ENCODE results near the gene HES5. TPM values are rescaled to one million over a fixed set of nuclear protein-coding genes. Genes with fewer than 3 reads are reported as not detected.
"Not testable (repeated sequence)": the region's sequence is repeated elsewhere in the genome, so short reads cannot be mapped to it uniquely, and the experiment has no call there.

Gene HES5
- total RNA-seq (under 1 TPM in 3 of 6 donors, not detected in 3; 0.12 to 0.25 (median 0.19) TPM), polyA plus RNA-seq (under 1 TPM in 1 of 2 donors, not detected in 1; 0.07 TPM)

- Histone ChIP-seq H3K4me3 (peak within 1 kb of the TSS in 2 of 4 donors; percentile 20 to 36), H3K27ac (no peak within 1 kb of the TSS), H3K4me1 (peaks cover 12 to 28% (median 16%) of the 10 kb centered on the region in 3 donors), H3K27me3 (peaks cover 0 to 3% (median 0%) of the 10 kb centered on the region in 4 donors), H3K36me3 (no peaks in the 10 kb centered on the region), H3K9me3 (no peaks in the 10 kb centered on the region)
- TF ChIP-seq CTCF (IDR thresholded peaks at IDR 0.05) = no peak
- WGBS, 2 donors = 3 to 4% methylated on average over 72 to 91 of the region's 91 CpGs
- DNase-seq (no peak), FAIRE-seq (no peak), ATAC-seq (no peak)
- intact Hi-C loops (cut with DNase I) = no loop called here
These were observed at the start of gene HES5 for GRCh38 chr1:2529784-2530512. Gene HES5, minus strand, starts transcription at chr1:2530263. Its CDS starts 99 bp downstream, at chr1:2530164.

- Histone ChIP-seq H3K9me3 (no peaks in the 10 kb centered on the region), H3K4me1 (peaks cover 0 to 16% (median 0%) of the 10 kb centered on the region in 3 donors), H3K36me3 (no peaks in the 10 kb centered on the region), H3K27ac (peak overlapping the region; percentile 39 to 85 (median 60)), H3K4me3 (no peak overlapping the region), H3K27me3 (no peaks in the 10 kb centered on the region)
- intact Hi-C loops (cut with DNase I) = no loop called here
- no peak for FAIRE-seq
- ATAC-seq = no peak
- WGBS, 2 donors = 58 to 60% methylated on average over 4 of the region's 4 CpGs
- TF ChIP-seq CTCF (IDR thresholded peaks at IDR 0.05) = no peak
- no peak for DNase-seq
These were observed 48.7 kb upstream of the HES5 start for GRCh38 chr1:2578758-2579118.

GRCh38 chr1:2577565-2578075 lies 47.6 kb upstream of the HES5 start:
- Histone ChIP-seq H3K4me1 (peaks cover 0 to 16% (median 0%) of the 10 kb centered on the region in 3 donors), H3K27ac (peak overlapping the region; percentile 39 to 85 (median 60))
- H3K36me3 ChIP-seq; H3K9me3 ChIP-seq; H3K27me3 ChIP-seq; ATAC-seq; FAIRE-seq; intact Hi-C loops (cut with DNase I); H3K4me3 ChIP-seq: not testable (repeated sequence)
- 81 to 85% methylated on average over 18 to 20 of the region's 23 CpGs for WGBS, 2 donors
- DNase-seq = peak in 1 of 6 donors; percentile 55

- ATAC-seq = peak; percentile 54 to 76 (median 68)
- H3K4me1 ChIP-seq = peaks cover 0 to 16% (median 0%) of the 10 kb centered on the region in 3 donors
- intact Hi-C loops (cut with DNase I) = no loop called here
- no peaks in the 10 kb centered on the region for H3K36me3 ChIP-seq
- peak; percentile 24 to 72 (median 46) for DNase-seq
- 45 to 52% methylated on average over 23 of the region's 23 CpGs for WGBS, 2 donors
- no peak overlapping the region for H3K4me3 ChIP-seq
- no peaks in the 10 kb centered on the region for H3K9me3 ChIP-seq
- peak overlapping the region in 2 of 4 donors; percentile 11 to 61 for H3K27ac ChIP-seq
- H3K27me3 ChIP-seq = no peaks in the 10 kb centered on the region
- no peak for FAIRE-seq
- TF ChIP-seq CTCF (IDR thresholded peaks at IDR 0.05) = no peak
These were observed 46.0 kb upstream of the HES5 start for GRCh38 chr1:2575801-2576663.

GRCh38 chr1:2574350-2574749 lies 44.3 kb upstream of the HES5 start:
- H3K9me3 ChIP-seq = no peaks in the 10 kb centered on the region
- TF ChIP-seq CTCF (IDR thresholded peaks at IDR 0.05) = no peak
- H3K27ac ChIP-seq = no peak overlapping the region
- no peaks in the 10 kb centered on the region for H3K27me3 ChIP-seq
- DNase-seq (no peak), FAIRE-seq (no peak), ATAC-seq (no peak)
- 72 to 81% methylated on average over 9 of the region's 9 CpGs for WGBS, 2 donors
- H3K36me3 ChIP-seq = no peaks in the 10 kb centered on the region
- peaks cover 0 to 16% (median 0%) of the 10 kb centered on the region in 3 donors for H3K4me1 ChIP-seq
- H3K4me3 ChIP-seq = no peak overlapping the region
- intact Hi-C loops (cut with DNase I) = no loop called here
